ENCODE results near the gene GPC6.
"Not testable (repeated sequence)": the region's sequence is repeated elsewhere in the genome, so short reads cannot be mapped to it uniquely, and the experiment has no call there.

DNA sequence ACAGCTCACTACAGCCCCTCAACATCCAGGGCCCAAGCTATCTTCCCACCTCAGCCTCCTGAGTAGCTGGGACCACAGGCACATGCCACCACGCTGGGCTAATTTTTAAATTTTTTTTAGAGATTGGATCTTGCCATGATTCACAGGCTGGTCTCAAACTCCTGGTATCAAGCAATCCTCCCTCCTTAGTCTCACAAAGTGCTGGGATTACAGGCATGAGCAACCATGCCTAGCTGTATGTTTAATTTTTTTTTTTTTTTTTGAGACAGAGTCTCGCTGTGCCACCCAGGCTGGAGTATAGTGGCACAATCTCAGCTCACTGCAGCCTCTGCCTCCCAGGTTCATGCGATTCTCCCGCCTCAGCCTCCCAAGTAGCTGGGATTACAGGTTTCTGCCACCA is 983.3 kb downstream of the GPC6 start:
- TF ChIP-seq POLR2A (conservative IDR thresholded peaks at IDR 0.05); EP300 (IDR thresholded peaks at IDR 0.05; ENCODE audit: low read length): not testable (repeated sequence)
- TF ChIP-seq, protein P1, sequence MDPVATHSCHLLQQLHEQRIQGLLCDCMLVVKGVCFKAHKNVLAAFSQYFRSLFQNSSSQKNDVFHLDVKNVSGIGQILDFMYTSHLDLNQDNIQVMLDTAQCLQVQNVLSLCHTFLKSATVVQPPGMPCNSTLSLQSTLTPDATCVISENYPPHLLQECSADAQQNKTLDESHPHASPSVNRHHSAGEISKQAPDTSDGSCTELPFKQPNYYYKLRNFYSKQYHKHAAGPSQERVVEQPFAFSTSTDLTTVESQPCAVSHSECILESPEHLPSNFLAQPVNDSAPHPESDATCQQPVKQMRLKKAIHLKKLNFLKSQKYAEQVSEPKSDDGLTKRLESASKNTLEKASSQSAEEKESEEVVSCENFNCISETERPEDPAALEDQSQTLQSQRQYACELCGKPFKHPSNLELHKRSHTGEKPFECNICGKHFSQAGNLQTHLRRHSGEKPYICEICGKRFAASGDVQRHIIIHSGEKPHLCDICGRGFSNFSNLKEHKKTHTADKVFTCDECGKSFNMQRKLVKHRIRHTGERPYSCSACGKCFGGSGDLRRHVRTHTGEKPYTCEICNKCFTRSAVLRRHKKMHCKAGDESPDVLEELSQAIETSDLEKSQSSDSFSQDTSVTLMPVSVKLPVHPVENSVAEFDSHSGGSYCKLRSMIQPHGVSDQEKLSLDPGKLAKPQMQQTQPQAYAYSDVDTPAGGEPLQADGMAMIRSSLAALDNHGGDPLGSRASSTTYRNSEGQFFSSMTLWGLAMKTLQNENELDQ (CRISPR knock-in tag; IDR thresholded peaks at IDR 0.05; ENCODE audit: borderline replicate concordance) = not testable (repeated sequence)
